Lower leg skin (tissue), 4 donors: ENCODE results near the gene ACOXL. TPM values are rescaled to one million over a fixed set of nuclear protein-coding genes. Genes with fewer than 3 reads are reported as not detected.
A peak's percentile ranks its signal among the peaks of the same experiment; 100 is the strongest.

ENCODE experiments used
- DNase-seq, 2 donors: peaks; one replicate each; pipeline ENCODE4 v3.0.0-alpha.2; 2019; ENCODE audit warnings: low spot score in 2 of 2
- H3K4me3 ChIP-seq: fragments of 200-600 bp; sonication (generic); 2 replicates; pipeline ENCODE4 v1.5.1; 2017; ENCODE audit warnings: mild to moderate bottlenecking, low read depth; ENCODE audit not compliant: poor library complexity, severe bottlenecking
- CTCF ChIP-seq, 3 donors: fragments of 450-650 bp; IDR thresholded peaks; one replicate each; pipeline ENCODE4 v1.5.1; 2016; ENCODE audit warnings: antibody characterized with exemption in 3 of 3, mild to moderate bottlenecking in 3 of 3, moderate library complexity in 2 of 3
- POLR2A ChIP-seq, 2 donors: fragments of 450-650 bp; IDR thresholded peaks; one replicate each; pipeline ENCODE4 v1.6.1; 2016 to 2017; ENCODE audit warnings: antibody characterized with exemption in 2 of 2, mild to moderate bottlenecking in 1 of 2, moderate library complexity in 1 of 2
- WGBS, 2 donors: methylation state at CpG; one replicate each; pipeline ENCODE4 v1.1.5; 2018; 5-methylcytosine and 5-hydroxymethylcytosine counted together
- intact Hi-C: fragments of 100-400 bp; cut with DNase I; formaldehyde crosslinking; loops from one replicate; pipeline ENCODE4 v1.15.0; 2023; ENCODE audit warnings: low total_unique reads
- total RNA-seq, 4 donors: library from RNA; depleted of rRNA; stranded (reverse); fragments of >200 nt; gene quantifications; one replicate each; pipeline ENCODE4 v1.1.0, GENCODE V29; 2016

ACOXL gene
- total RNA-seq, 4 donors from 2014 or later: not detected

DNA sequence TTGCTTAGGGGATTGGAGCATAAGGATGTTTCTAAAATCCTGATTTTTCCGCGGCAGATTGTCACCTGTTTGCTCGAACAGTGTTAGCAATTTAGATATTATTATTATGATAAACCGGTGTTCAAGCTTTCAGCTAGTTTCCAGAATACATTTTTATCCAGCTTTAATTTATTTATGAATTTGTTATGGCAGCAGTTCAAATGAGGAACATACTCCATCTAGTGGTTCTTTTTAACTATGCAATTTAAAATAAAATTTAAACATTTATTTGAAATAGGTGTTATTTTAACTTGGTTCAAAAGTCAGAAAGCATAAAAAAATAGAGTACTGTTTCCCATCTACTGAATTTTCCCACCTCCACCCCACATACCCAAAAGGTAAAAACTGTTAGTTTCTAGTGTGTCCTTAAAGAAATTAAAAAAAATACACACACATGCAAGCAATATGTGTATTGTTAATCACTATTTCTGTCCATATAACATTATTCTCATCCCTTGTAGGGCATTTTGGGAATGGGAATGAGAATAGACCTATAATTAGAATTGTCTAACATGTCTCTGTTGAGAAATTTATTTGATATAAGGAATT, 23.2 kb downstream of the ACOXL start:
- WGBS, 2 donors: 22 to 31% methylated on average over 4 of the region's 4 CpGs
- TF ChIP-seq CTCF (IDR thresholded peaks at IDR 0.05): no peak
- TF ChIP-seq POLR2A (IDR thresholded peaks at IDR 0.05): no peak
- no peak overlapping the region for H3K4me3 ChIP-seq
- intact Hi-C loops: no loop called here
- no peak for DNase-seq

- intact Hi-C loops: no loop called here
- no peak for TF ChIP-seq POLR2A (IDR thresholded peaks at IDR 0.05)
- TF ChIP-seq CTCF (IDR thresholded peaks at IDR 0.05): no peak
- DNase-seq: no peak
- no peak overlapping the region for H3K4me3 ChIP-seq
- WGBS, 2 donors: 92 to 94% methylated on average over 2 of the region's 2 CpGs
These were observed 27.0 kb downstream of the ACOXL start for GRCh38 chr2:110759411-110759810.

DNA sequence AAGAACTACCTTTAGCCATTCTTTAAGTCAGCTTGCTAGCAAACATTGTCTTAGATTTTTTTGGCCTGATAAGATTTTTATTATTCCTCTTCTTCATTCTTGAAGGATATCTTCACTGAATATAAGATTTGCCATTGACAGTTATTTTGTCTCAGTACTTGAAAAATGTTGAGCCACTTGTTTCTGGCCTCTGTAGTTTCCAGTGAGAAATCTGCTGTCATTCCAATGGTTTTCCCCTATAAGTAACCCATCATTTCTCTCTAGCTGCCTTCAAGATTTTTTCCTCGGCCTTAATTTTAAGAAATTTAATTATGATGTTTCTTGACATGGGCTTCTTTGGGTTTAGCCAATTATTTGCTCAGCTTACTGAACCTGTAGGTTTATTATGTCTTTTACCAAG, 32.6 kb downstream of the ACOXL start:
- no peak for DNase-seq
- 97% methylated on average over 1 of the region's 1 CpG for WGBS, 2 donors
- intact Hi-C loops: no loop called here
- TF ChIP-seq CTCF (IDR thresholded peaks at IDR 0.05) (no peak), POLR2A (IDR thresholded peaks at IDR 0.05) (no peak)
- H3K4me3 ChIP-seq: no peak overlapping the region

DNA sequence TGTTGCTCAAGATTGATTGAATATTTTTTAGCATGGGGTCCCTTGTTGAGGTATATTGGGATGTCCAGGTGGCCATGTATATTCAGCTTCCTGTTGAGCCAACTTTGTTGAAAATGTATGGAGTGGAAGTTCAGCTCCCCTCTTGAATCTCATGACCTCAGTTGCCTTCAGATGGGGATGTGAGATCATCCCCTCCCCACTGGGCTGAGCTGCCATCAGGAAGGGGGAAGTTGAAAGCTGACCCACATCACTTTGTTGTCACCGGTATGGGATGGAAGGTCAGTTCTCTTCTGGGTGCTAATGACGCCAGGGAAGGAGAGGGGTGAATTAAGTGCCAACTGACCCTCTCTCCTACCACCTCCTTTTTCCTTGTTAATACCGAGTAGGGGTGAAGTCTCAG, 33.9 kb downstream of the ACOXL start:
- no peak for TF ChIP-seq POLR2A (IDR thresholded peaks at IDR 0.05)
- no peak for TF ChIP-seq CTCF (IDR thresholded peaks at IDR 0.05)
- DNase-seq: no peak
- no peak overlapping the region for H3K4me3 ChIP-seq
- intact Hi-C loops: no loop called here
- WGBS, 2 donors: 71 to 91% methylated on average over 3 of the region's 3 CpGs

- 83 to 86% methylated on average over 10 of the region's 10 CpGs for WGBS, 2 donors
- intact Hi-C loops: no loop called here
- no peak for DNase-seq
- no peak overlapping the region for H3K4me3 ChIP-seq
- TF ChIP-seq POLR2A (IDR thresholded peaks at IDR 0.05) (no peak), CTCF (IDR thresholded peaks at IDR 0.05) (no peak)
These were observed 36.2 kb downstream of the ACOXL start for GRCh38 chr2:110768591-110768990.

- WGBS, 2 donors: 30 to 52% methylated on average over 16 of the region's 16 CpGs
These were observed 38.1 kb downstream of the ACOXL start for GRCh38 chr2:110770404-110770958.

More at GRCh38 chr2:110770404-110770958, 38.1 kb downstream of the ACOXL start:
- no peak overlapping the region for H3K4me3 ChIP-seq
- TF ChIP-seq POLR2A (IDR thresholded peaks at IDR 0.05): no peak
- no peak for TF ChIP-seq CTCF (IDR thresholded peaks at IDR 0.05)
- intact Hi-C loops: no loop called here
- peak; percentile 19 to 82 for DNase-seq
